HepG2 (cell line): ENCODE data around the gene RSBN1L. TPM values are rescaled to one million over a fixed set of nuclear protein-coding genes. Genes with fewer than 3 reads are reported as not detected.

Experiments used
- ATAC-seq: fragments of 200-7000 bp; cut with Tn5 transposase; 3 replicates; pipeline ENCODE4 v1.9.1; 2020; ENCODE audit warnings: mild to moderate bottlenecking, moderate library complexity
- BruUV-seq: library from RNA; stranded (reverse); fragments of 400-500 nt; replicated peaks from 2 replicates; lab custom pipeline; 2021; lab: Mats Ljungman, UMichigan
- CTCF ChIA-PET: fragments of 300-600 bp; formaldehyde crosslinking; extraction: SDS; loops from one replicate; lab custom pipeline; 2021; ENCODE audit warnings: low total read pairs, inconsistent platforms, low intra/inter-chr PET ratio; lab: Yijun Ruan, JAX
- POLR2A ChIA-PET: fragments of 350-600 bp; sonication (Branson Sonifier 250); formaldehyde crosslinking; loops from one replicate; lab custom pipeline; 2020; ENCODE audit warnings: antibody characterized with exemption, inconsistent platforms; lab: Yijun Ruan, JAX
- DNase-seq: peaks from one replicate; pipeline ENCODE4 v3.0.0-alpha.2; 2015; ENCODE audit warnings: low spot score
- FAIRE-seq: peaks from 3 replicates; lab custom pipeline; 2011; peaks lifted over from hg19 to GRCh38; lab: Jason Lieb, UNC
- H2AFZ ChIP-seq: one replicate; pipeline ENCODE4 v1.6.1; 2011; ENCODE audit warnings: low read length, inconsistent platforms
- H3K27ac ChIP-seq: fragments of 300-600 bp; 3 replicates; pipeline ENCODE4 v1.8.0; 2011; ENCODE audit warnings: mixed run types, mild to moderate bottlenecking, mixed read lengths, low read length, inconsistent platforms; ENCODE audit not compliant: insufficient read depth; ENCODE audit errors: extremely low read length
- H3K27me3 ChIP-seq, 2 experiments: fragments of 200-600 bp in 1 of 2; 2 replicates in 1 of 2; 3 replicates in 1 of 2; pipeline versions ENCODE4 v1.6.0 to v1.8.0; 2011; ENCODE audit warnings: low read length in 2 of 2, mild to moderate bottlenecking in 2 of 2, moderate library complexity in 2 of 2, inconsistent platforms in 1 of 2; ENCODE audit not compliant: insufficient read depth in 2 of 2, control insufficient read depth in 1 of 2
- H3K36me3 ChIP-seq, 2 experiments: fragments of 200-600 bp in 1 of 2; replicated peaks in 1 of 2; 2 replicates in 1 of 2; 3 replicates in 1 of 2; pipeline versions ENCODE4 v1.5.1 to v1.8.0; 2011; ENCODE audit warnings: low read length in 2 of 2, inconsistent platforms in 1 of 2; ENCODE audit not compliant: insufficient read depth in 2 of 2, control insufficient read depth in 1 of 2
- H3K4me1 ChIP-seq: 2 replicates; pipeline ENCODE4 v1.5.1; 2012; ENCODE audit warnings: low read length, inconsistent platforms; ENCODE audit not compliant: insufficient read depth
- H3K4me2 ChIP-seq: 2 replicates; pipeline ENCODE4 v1.6.0; 2011; ENCODE audit warnings: low read depth, low read length, inconsistent platforms
- H3K4me3 ChIP-seq, 3 experiments: fragments of 200-600 bp in 1 of 3; sonication (generic), shearing (Covaris generic) in 1 of 3; replicated peaks in 1 of 3; 2 replicates each; pipeline ENCODE4 v1.5.1; 2011 to 2016; ENCODE audit warnings: low read length in 3 of 3, inconsistent platforms in 2 of 3, low read depth in 2 of 3, mild to moderate bottlenecking in 2 of 3, control low read depth in 1 of 3, mixed read lengths in 1 of 3; ENCODE audit not compliant: insufficient read depth in 1 of 3
- H3K79me2 ChIP-seq: one replicate; pipeline ENCODE4 v1.6.1; 2011; ENCODE audit warnings: low read length, inconsistent platforms; ENCODE audit not compliant: insufficient read depth
- H3K9ac ChIP-seq: 2 replicates; pipeline ENCODE4 v1.6.0; 2011; ENCODE audit warnings: mild to moderate bottlenecking, low read depth, low read length, inconsistent platforms; ENCODE audit not compliant: insufficient read depth
- H3K9me3 ChIP-seq: 2 replicates; pipeline ENCODE4 v1.5.1; 2012; ENCODE audit warnings: mild to moderate bottlenecking, low read length
- H4K20me1 ChIP-seq: 2 replicates; pipeline ENCODE4 v1.6.0; 2011; ENCODE audit warnings: inconsistent platforms, mild to moderate bottlenecking, low read length, moderate library complexity; ENCODE audit not compliant: insufficient read depth
- FOXJ3 ChIP-seq: sonication (generic); formaldehyde crosslinking; IDR thresholded peaks from 2 replicates; pipeline ENCODE4 v1.4.0; 2020; ENCODE audit warnings: missing genetic modification reagents, mild to moderate bottlenecking, borderline replicate concordance
- GZF1 ChIP-seq: sonication (generic); formaldehyde crosslinking; IDR thresholded peaks from 2 replicates; pipeline ENCODE4 v1.5.1; 2020; ENCODE audit warnings: mild to moderate bottlenecking, missing genetic modification reagents
- POLR2A ChIP-seq, 2 experiments: IDR thresholded peaks; 2 replicates each; pipeline ENCODE4 v1.6.1; 2011; ENCODE audit warnings: low read depth in 2 of 2, low read length in 2 of 2, mild to moderate bottlenecking in 1 of 2, moderate library complexity in 1 of 2; ENCODE audit not compliant: insufficient read depth in 1 of 2
- ZNF12 ChIP-seq: sonication (generic); formaldehyde crosslinking; IDR thresholded peaks from 2 replicates; pipeline ENCODE4 v1.5.0; 2020; ENCODE audit warnings: missing genetic modification reagents
- ZNF24 ChIP-seq: fragments of 450-650 bp; IDR thresholded peaks from 2 replicates; pipeline ENCODE4 v1.6.1; 2017; ENCODE audit warnings: antibody characterized with exemption, mild to moderate bottlenecking
- ZNF281 ChIP-seq: sonication (generic); formaldehyde crosslinking; IDR thresholded peaks from 2 replicates; pipeline ENCODE4 v1.4.0; 2020; ENCODE audit warnings: missing genetic modification reagents, borderline replicate concordance
- ZNF468 ChIP-seq: sonication (generic); formaldehyde crosslinking; IDR thresholded peaks from 2 replicates; pipeline ENCODE4 v1.8.0; 2022; ENCODE audit warnings: mild to moderate bottlenecking, moderate library complexity, missing genetic modification reagents
- ZNF704 ChIP-seq: sonication (generic); formaldehyde crosslinking; IDR thresholded peaks from 2 replicates; pipeline ENCODE4 v1.8.1; 2023; ENCODE audit warnings: mild to moderate bottlenecking, inconsistent platforms, moderate library complexity, missing genetic modification reagents, borderline replicate concordance
- ZNF768 ChIP-seq: sonication (generic); formaldehyde crosslinking; IDR thresholded peaks from 2 replicates; pipeline ENCODE4 v1.4.0; 2020; ENCODE audit warnings: missing genetic modification reagents
- WGBS: methylation state at CpG from one replicate; pipeline ENCODE4 v1.1.6; 2017; ENCODE audit warnings: low lambda C conversion rate; 5-methylcytosine and 5-hydroxymethylcytosine counted together
- in situ Hi-C: cut with HindIII; loops from 2 replicates; pipeline ENCODE4 v1.10.0; 2017; ENCODE audit warnings: low pct_unique_long_range_greater_than_20kb; ENCODE audit not compliant: extremely low pct_ligation_motif_present
- intact Hi-C: fragments of 100-400 bp; cut with micrococcal nuclease; formaldehyde crosslinking; loops from one replicate; pipeline ENCODE4 v1.10.0; 2022; ENCODE audit not compliant: unreplicated experiment
- polyA plus RNA-seq, 8 experiments: library from polyadenylated mRNA; depleted of rRNA in 3 of 8; stranded (reverse) in 7 of 8; unstranded in 1 of 8; fragments of >200 nt; fragmentation: Illumina TruSeq in 4 of 8; extraction: Trizol in 4 of 8; gene quantifications; 2 replicates each; pipeline versions ENCODE4 v1.2.1 to v1.2.3, GENCODE V29; 2011 to 2016; ENCODE audit warnings: low read depth in 4 of 8, missing spikeins in 1 of 8, mixed read lengths in 1 of 8; ENCODE audit not compliant: insufficient read depth in 1 of 8
- total RNA-seq, 5 experiments: library from RNA; depleted of rRNA; stranded (reverse); fragments of >200 nt; fragmentation: Illumina TruSeq; extraction: Trizol; gene quantifications; 2 replicates each; pipeline ENCODE4 v1.2.3, GENCODE V29; 2016; ENCODE audit warnings: low read depth in 1 of 5
- TF ChIP-seq, protein P1 (sequence below): sonication (generic); formaldehyde crosslinking; IDR thresholded peaks from 2 replicates; pipeline ENCODE4 v1.4.0; 2020; ENCODE audit warnings: missing genetic modification reagents

The RSBN1L gene
- total and polyA plus RNA-seq, 2 of the 13 experiments (the other 11 are each of a cell fraction or from before 2014, with no cell fraction given) = 7.7 to 21.3 TPM

DNA sequence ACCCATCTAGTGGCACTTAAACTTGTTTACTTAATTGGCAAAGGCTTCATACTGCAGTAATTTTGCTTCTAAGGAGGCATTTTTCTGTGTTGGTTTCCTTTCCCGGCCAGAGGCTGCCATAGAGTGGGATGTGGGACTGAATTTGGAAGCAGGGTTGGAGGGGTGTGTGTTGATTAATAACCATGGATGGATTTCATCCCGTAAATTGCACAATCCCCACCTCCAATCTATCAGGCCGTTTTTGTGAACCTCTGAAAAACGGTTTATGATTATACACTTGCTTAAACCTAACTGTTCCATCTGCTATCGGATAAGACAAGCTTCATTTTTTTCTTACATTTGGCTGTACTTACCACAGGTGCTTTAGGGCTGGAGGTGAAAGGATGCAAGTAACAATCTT, 100.7 kb downstream of the RSBN1L start:
- peaks cover 37% of the 10 kb centered on the region for H3K79me2 ChIP-seq
- DNase-seq (no peak), FAIRE-seq (no peak), ATAC-seq (no peak)
- peaks cover 28% of the 10 kb centered on the region for H3K4me1 ChIP-seq
- CTCF ChIA-PET = no interaction called here
- TF ChIP-seq POLR2A (IDR thresholded peaks at IDR 0.05; ENCODE audit: insufficient read depth in 1 of 2, low read depth in 2 of 2, low read length in 2 of 2) (0 out of 4 replicates have a peak, but pooled peaks of 1 of the 2 experiments have one; percentile 9), FOXJ3 (no peak)
- no peak overlapping the region for H2AFZ ChIP-seq
- peak overlapping the region; percentile 89 for H3K4me2 ChIP-seq
- POLR2A ChIA-PET = no interaction called here
- in situ Hi-C loops (no loop called here), intact Hi-C loops (no loop called here)
- H3K9ac ChIP-seq = peak overlapping the region; percentile 88
- no peak overlapping the region for H3K27ac ChIP-seq
- 41% methylated on average over 5 of the region's 5 CpGs for WGBS
- peaks cover 0 to 6% of the 10 kb centered on the region in 2 experiments; a peak in 3 of 5 replicates for H3K36me3 ChIP-seq
- no TSS peak for BruUV-seq
- peak overlapping the region; percentile 78 to 98 (median 90) for H3K4me3 ChIP-seq
- H3K27me3 ChIP-seq = no peaks in the 10 kb centered on the region; a peak in 1 of 5 replicates
- H3K9me3 ChIP-seq = no peaks in the 10 kb centered on the region
- H4K20me1 ChIP-seq = no peaks in the 10 kb centered on the region; the same call in 1 of the 2 replicates

DNA sequence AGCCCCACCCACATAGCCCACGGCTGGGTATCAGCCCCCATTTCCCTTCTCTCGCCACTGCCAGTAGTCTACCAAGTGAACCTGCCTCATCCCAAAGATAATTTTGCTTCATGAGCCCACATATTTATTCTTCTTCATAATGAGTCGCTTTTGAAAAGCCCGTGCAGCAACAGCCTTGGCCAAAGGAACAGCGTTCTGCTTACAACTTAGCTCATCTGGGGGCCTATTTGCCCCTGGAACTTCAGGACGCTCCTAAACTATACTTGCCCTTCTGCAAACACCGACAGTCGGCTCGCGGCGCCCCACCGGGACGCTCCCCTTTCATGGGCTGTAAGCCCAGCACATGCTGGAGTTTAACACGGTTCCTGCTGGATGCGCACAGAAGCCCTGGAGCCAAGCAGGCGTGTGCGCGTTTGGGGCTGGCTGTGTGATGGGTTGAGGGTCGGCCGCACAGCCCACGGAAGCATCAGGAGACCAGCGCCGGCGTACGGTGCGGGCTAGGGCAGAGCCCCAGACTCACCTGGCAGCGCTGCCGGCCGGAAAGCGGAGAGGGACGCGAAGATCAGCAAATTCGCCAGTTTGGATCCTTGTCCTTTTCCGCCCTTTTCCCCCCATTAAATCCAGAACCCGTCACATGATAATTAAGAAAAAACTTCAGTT, 101.6 kb downstream of the RSBN1L start:
- WGBS = 0% methylated on average over 13 of the region's 35 CpGs
- Histone ChIP-seq H3K9ac (peak overlapping the region; percentile 88), H3K27ac (peak overlapping the region; percentile 78), H3K79me2 (peaks cover 37% of the 10 kb centered on the region), H3K4me3 (peak overlapping the region; percentile 78 to 98 (median 90)), H3K4me2 (peak overlapping the region; percentile 89), H4K20me1 (no peaks in the 10 kb centered on the region; the same call in 1 of the 2 replicates), H2AFZ (no peak overlapping the region), H3K9me3 (no peaks in the 10 kb centered on the region), H3K36me3 (peaks cover 0 to 6% of the 10 kb centered on the region in 2 experiments; a peak in 3 of 5 replicates), H3K27me3 (no peaks in the 10 kb centered on the region; a peak in 1 of 5 replicates), H3K4me1 (peaks cover 37% of the 10 kb centered on the region)
- FAIRE-seq = no peak
- no peak for DNase-seq
- POLR2A ChIA-PET = interaction anchor here (0.9 to 1.6 kb wide), 2 partner anchors 14 to 102 kb away, joined by 3 to 4 read pairs; partner anchors contain the start of gene RSBN1L
- in situ Hi-C loops = no loop called here
- BruUV-seq = TSS peak; percentile 88
- CTCF ChIA-PET = no interaction called here
- ATAC-seq = peak; percentile 59
- intact Hi-C loops = no loop called here
- 0 out of 2 replicates have a peak, but pooled peaks have one; percentile 27 for TF ChIP-seq ZNF704 (CRISPR knock-in tag)
- TF ChIP-seq ZNF12 (CRISPR knock-in tag) = 0 out of 2 replicates have a peak, but pooled peaks have one; percentile 28
- 0 out of 2 replicates have a peak, but pooled peaks have one; percentile 20 for TF ChIP-seq ZNF24
- TF ChIP-seq ZNF281 = no peak
- TF ChIP-seq GZF1 = 0 out of 2 replicates have a peak, but pooled peaks have one; percentile 1
- TF ChIP-seq, protein P1, sequence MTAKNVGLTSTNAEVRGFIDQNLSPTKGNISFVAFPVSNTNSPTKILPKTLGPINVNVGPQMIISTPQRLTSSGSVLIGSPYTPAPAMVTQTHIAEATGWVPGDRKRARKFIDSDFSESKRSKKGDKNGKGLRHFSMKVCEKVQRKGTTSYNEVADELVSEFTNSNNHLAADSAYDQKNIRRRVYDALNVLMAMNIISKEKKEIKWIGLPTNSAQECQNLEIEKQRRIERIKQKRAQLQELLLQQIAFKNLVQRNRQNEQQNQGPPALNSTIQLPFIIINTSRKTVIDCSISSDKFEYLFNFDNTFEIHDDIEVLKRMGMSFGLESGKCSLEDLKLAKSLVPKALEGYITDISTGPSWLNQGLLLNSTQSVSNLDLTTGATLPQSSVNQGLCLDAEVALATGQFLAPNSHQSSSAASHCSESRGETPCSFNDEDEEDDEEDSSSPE (CRISPR knock-in tag) = no peak
- no peak for TF ChIP-seq ZNF468 (CRISPR knock-in tag)
- TF ChIP-seq ZNF768 (CRISPR knock-in tag) = peak; percentile 49; the same call in 1 of the 2 replicates
